Panc1 (cell line): ENCODE measurements around the gene OVOL3.
"Not testable (repeated sequence)": the region's sequence is repeated elsewhere in the genome, so short reads cannot be mapped to it uniquely, and the experiment has no call there.

Experiments
- CTCF ChIP-seq: fragments of 450-650 bp; IDR thresholded peaks from 2 replicates; pipeline ENCODE4 v1.5.1; 2017; ENCODE audit warnings: mild to moderate bottlenecking
- POLR2AphosphoS5 ChIP-seq: IDR thresholded peaks from 2 replicates; pipeline ENCODE4 v1.6.1; 2012; ENCODE audit warnings: mild to moderate bottlenecking, low read depth, low read length, moderate library complexity
- REST ChIP-seq, 2 experiments: IDR thresholded peaks; 2 replicates each; pipeline ENCODE4 v1.6.1; 2011 to 2012; ENCODE audit warnings: low read depth in 2 of 2, control low read depth in 1 of 2, low read length in 1 of 2, mild to moderate bottlenecking in 1 of 2, moderate library complexity in 1 of 2; ENCODE audit not compliant: insufficient read depth in 1 of 2
- SIN3A ChIP-seq: IDR thresholded peaks from 2 replicates; pipeline ENCODE4 v1.6.1; 2012; ENCODE audit warnings: low read depth, mild to moderate bottlenecking, low read length, moderate library complexity, borderline replicate concordance; ENCODE audit not compliant: insufficient read depth
- TCF7L2 ChIP-seq: IDR thresholded peaks from 2 replicates; pipeline ENCODE4 v1.6.1; 2011; ENCODE audit warnings: mild to moderate bottlenecking, low read depth, low read length, inconsistent platforms

- TF ChIP-seq CTCF; REST (IDR thresholded peaks at IDR 0.05; ENCODE audit: insufficient read depth in 1 of 2, low read depth in 2 of 2, low read length in 1 of 2); SIN3A; POLR2AphosphoS5; TCF7L2: not testable (repeated sequence)
These were observed 20.3 kb downstream of the OVOL3 start for GRCh38 chr19:36131221-36131620.
